Measurements from ENCODE around the gene COL12A1.

Gene COL12A1

GRCh38 chr6:75084872-75085381, 120.9 kb downstream of the COL12A1 start:
- no peak for DNase-seq (ENCODE audit: extremely low read depth, insufficient read length)
- TF ChIP-seq CTCF (IDR thresholded peaks at IDR 0.05; ENCODE audit: insufficient read depth, low read length, poor library complexity, severe bottlenecking) = no peak
- no peaks in the 10 kb centered on the region for H3K27me3 ChIP-seq (replicated peaks; ENCODE audit: control insufficient read depth, insufficient read depth, low read length)
- no peak overlapping the region for H3K4me3 ChIP-seq (replicated peaks; ENCODE audit: low read depth, low read length)
- H3K36me3 ChIP-seq (ENCODE audit: control insufficient read depth, insufficient read depth, low read length) = no peaks in the 10 kb centered on the region

- Histone ChIP-seq H3K36me3 (ENCODE audit: control insufficient read depth, insufficient read depth, low read length) (no peaks in the 10 kb centered on the region), H3K27me3 (replicated peaks; ENCODE audit: control insufficient read depth, insufficient read depth, low read length) (no peaks in the 10 kb centered on the region), H3K4me3 (replicated peaks; ENCODE audit: low read depth, low read length) (no peak overlapping the region)
- no peak for DNase-seq (ENCODE audit: extremely low read depth, insufficient read length)
- TF ChIP-seq CTCF (IDR thresholded peaks at IDR 0.05; ENCODE audit: insufficient read depth, low read length, poor library complexity, severe bottlenecking) = no peak
Observed at GRCh38 chr6:75084018-75084417, 121.8 kb downstream of the COL12A1 start.

GRCh38 chr6:75081921-75082320, 123.9 kb downstream of the COL12A1 start:
- DNase-seq (ENCODE audit: extremely low read depth, insufficient read length) = no peak
- no peaks in the 10 kb centered on the region for H3K36me3 ChIP-seq (ENCODE audit: control insufficient read depth, insufficient read depth, low read length)
- TF ChIP-seq CTCF (IDR thresholded peaks at IDR 0.05; ENCODE audit: insufficient read depth, low read length, poor library complexity, severe bottlenecking) = no peak
- H3K27me3 ChIP-seq (replicated peaks; ENCODE audit: control insufficient read depth, insufficient read depth, low read length) = no peaks in the 10 kb centered on the region
- H3K4me3 ChIP-seq (replicated peaks; ENCODE audit: low read depth, low read length) = no peak overlapping the region

GRCh38 chr6:75081047-75081446, 124.8 kb downstream of the COL12A1 start:
- Histone ChIP-seq H3K4me3 (replicated peaks; ENCODE audit: low read depth, low read length) (no peak overlapping the region), H3K27me3 (replicated peaks; ENCODE audit: control insufficient read depth, insufficient read depth, low read length) (no peaks in the 10 kb centered on the region), H3K36me3 (ENCODE audit: control insufficient read depth, insufficient read depth, low read length) (no peaks in the 10 kb centered on the region)
- no peak for DNase-seq (ENCODE audit: extremely low read depth, insufficient read length)
- TF ChIP-seq CTCF (IDR thresholded peaks at IDR 0.05; ENCODE audit: insufficient read depth, low read length, poor library complexity, severe bottlenecking) = no peak

- Histone ChIP-seq H3K27me3 (replicated peaks; ENCODE audit: control insufficient read depth, insufficient read depth, low read length) (no peaks in the 10 kb centered on the region), H3K4me3 (replicated peaks; ENCODE audit: low read depth, low read length) (no peak overlapping the region), H3K36me3 (ENCODE audit: control insufficient read depth, insufficient read depth, low read length) (no peaks in the 10 kb centered on the region)
- no peak for TF ChIP-seq CTCF (IDR thresholded peaks at IDR 0.05; ENCODE audit: insufficient read depth, low read length, poor library complexity, severe bottlenecking)
- DNase-seq (ENCODE audit: extremely low read depth, insufficient read length) = no peak
Observed at GRCh38 chr6:75079589-75079988, 126.3 kb downstream of the COL12A1 start.

GRCh38 chr6:75077701-75078100, 128.2 kb downstream of the COL12A1 start:
- TF ChIP-seq CTCF (IDR thresholded peaks at IDR 0.05; ENCODE audit: insufficient read depth, low read length, poor library complexity, severe bottlenecking) = no peak
- DNase-seq (ENCODE audit: extremely low read depth, insufficient read length) = no peak
- no peak overlapping the region for H3K4me3 ChIP-seq (replicated peaks; ENCODE audit: low read depth, low read length)

More at GRCh38 chr6:75077701-75078100, 128.2 kb downstream of the COL12A1 start:
- no peaks in the 10 kb centered on the region for H3K27me3 ChIP-seq (replicated peaks; ENCODE audit: control insufficient read depth, insufficient read depth, low read length)
- H3K36me3 ChIP-seq (ENCODE audit: control insufficient read depth, insufficient read depth, low read length) = no peaks in the 10 kb centered on the region
